Neutrophil (primary cell): Measurements from ENCODE around the gene CISH.

ENCODE experiments used
- H3K27ac ChIP-seq: fragments of 200-600 bp; sonication (generic); 2 replicates; pipeline ENCODE4 v1.5.1; 2016; ENCODE audit warnings: mild to moderate bottlenecking, moderate library complexity
- H3K27me3 ChIP-seq: fragments of 200-600 bp; sonication (generic); 2 replicates; pipeline ENCODE4 v1.6.0; 2016; ENCODE audit warnings: mild to moderate bottlenecking
- H3K36me3 ChIP-seq: fragments of 200-600 bp; sonication (generic); 2 replicates; pipeline ENCODE4 v1.5.1; 2017
- H3K4me1 ChIP-seq, 2 experiments: fragments of 200-600 bp in 1 of 2; sonication (generic) in 1 of 2; 1 replicate in 1 of 2; 2 replicates in 1 of 2; pipeline versions ENCODE4 v1.5.1 to v1.6.1; 2013 to 2016; ENCODE audit warnings: low read depth in 1 of 2, low read length in 1 of 2, mild to moderate bottlenecking in 1 of 2, moderate library complexity in 1 of 2; ENCODE audit not compliant: control insufficient read depth in 1 of 2, insufficient read depth in 1 of 2
- H3K4me3 ChIP-seq, 2 experiments: fragments of 200-600 bp in 1 of 2; sonication (generic) in 1 of 2; 1 replicate in 1 of 2; 2 replicates in 1 of 2; pipeline ENCODE4 v1.5.1; 2013 to 2016; ENCODE audit warnings: low read depth in 1 of 2, low read length in 1 of 2, mild to moderate bottlenecking in 1 of 2, moderate library complexity in 1 of 2
- H3K9me3 ChIP-seq: fragments of 200-600 bp; sonication (generic); 2 replicates; pipeline ENCODE4 v1.5.1; 2016
- TF ChIP-seq, protein P1 (sequence below): fragments of 200-600 bp; sonication (generic); IDR thresholded peaks from 2 replicates; pipeline ENCODE4 v1.5.1; 2016; ENCODE audit warnings: antibody characterized with exemption

CISH gene

DNA sequence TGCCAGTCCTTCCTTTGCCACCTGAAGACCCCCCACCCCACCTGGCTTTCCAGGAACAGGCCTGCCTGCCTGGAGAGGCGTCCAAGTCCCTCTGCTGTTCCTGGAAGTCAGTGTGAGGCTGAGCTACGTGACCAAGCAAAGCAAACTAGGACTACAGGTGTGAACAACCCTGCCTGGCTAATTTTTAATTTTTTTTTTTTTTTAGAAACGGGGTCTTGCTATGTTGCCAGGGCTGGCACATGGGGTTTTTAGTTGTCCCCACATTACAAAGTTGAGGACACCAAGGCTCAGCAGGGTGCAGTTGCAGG lies 24.9 kb downstream of the CISH start:
- H3K27ac ChIP-seq = no peak overlapping the region

DNA sequence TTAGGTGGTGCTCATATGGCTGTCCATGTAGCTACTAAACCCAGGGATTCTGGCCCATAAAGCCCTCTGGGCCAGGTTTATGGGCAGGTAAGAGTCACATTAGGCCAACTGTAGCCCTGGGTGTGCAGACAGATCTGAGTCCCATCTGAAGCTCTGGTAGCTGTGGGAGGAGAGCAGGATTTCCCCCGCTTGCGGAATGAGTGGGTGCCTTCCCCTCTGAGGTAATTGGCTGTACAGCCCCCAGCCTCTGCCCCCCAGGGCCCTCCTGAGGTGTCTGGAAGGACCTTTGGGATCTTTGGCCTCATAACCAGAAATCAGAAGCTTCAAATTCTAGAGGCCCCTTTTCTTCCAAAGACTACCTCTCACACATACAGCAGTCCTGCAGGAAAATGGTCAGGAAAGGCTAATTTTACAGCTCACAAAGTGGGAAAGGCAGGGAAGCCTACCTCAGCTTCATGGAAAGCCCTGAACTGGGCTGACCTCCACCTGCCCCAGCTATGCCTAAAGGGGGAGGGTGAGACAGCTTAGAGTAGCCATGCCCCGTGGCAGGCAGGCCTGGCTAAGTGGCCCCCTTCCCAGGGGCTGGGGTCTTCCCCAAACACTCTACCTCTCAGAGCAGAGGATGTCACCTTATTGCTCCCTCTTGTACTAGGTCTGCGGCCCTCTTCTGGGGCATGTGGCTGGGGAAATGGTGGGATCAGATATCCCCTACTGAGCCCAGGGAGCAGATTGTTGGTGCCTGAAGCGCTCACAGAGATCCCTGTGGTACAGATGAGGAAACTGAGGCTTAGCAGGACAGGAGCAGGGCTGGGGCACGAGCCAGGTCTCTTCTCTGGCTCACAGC lies 25.4 kb downstream of the CISH start:
- H3K27ac ChIP-seq = no peak overlapping the region
- H3K4me1 ChIP-seq = peaks cover 22 to 30% of the 10 kb centered on the region in 2 experiments
- TF ChIP-seq, protein P1, sequence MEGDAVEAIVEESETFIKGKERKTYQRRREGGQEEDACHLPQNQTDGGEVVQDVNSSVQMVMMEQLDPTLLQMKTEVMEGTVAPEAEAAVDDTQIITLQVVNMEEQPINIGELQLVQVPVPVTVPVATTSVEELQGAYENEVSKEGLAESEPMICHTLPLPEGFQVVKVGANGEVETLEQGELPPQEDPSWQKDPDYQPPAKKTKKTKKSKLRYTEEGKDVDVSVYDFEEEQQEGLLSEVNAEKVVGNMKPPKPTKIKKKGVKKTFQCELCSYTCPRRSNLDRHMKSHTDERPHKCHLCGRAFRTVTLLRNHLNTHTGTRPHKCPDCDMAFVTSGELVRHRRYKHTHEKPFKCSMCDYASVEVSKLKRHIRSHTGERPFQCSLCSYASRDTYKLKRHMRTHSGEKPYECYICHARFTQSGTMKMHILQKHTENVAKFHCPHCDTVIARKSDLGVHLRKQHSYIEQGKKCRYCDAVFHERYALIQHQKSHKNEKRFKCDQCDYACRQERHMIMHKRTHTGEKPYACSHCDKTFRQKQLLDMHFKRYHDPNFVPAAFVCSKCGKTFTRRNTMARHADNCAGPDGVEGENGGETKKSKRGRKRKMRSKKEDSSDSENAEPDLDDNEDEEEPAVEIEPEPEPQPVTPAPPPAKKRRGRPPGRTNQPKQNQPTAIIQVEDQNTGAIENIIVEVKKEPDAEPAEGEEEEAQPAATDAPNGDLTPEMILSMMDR = no peak
- no peaks in the 10 kb centered on the region for H3K36me3 ChIP-seq
- no peak overlapping the region for H3K4me3 ChIP-seq
- H3K27me3 ChIP-seq = no peaks in the 10 kb centered on the region
- H3K9me3 ChIP-seq = no peaks in the 10 kb centered on the region

More for the DNA sequence above, 24.9 kb downstream of the CISH start:
- Histone ChIP-seq H3K4me3 (no peak overlapping the region), H3K4me1 (peaks cover 28 to 35% of the 10 kb centered on the region in 2 experiments), H3K27me3 (no peaks in the 10 kb centered on the region), H3K36me3 (no peaks in the 10 kb centered on the region), H3K9me3 (no peaks in the 10 kb centered on the region)
- TF ChIP-seq, protein P1 = no peak

DNA sequence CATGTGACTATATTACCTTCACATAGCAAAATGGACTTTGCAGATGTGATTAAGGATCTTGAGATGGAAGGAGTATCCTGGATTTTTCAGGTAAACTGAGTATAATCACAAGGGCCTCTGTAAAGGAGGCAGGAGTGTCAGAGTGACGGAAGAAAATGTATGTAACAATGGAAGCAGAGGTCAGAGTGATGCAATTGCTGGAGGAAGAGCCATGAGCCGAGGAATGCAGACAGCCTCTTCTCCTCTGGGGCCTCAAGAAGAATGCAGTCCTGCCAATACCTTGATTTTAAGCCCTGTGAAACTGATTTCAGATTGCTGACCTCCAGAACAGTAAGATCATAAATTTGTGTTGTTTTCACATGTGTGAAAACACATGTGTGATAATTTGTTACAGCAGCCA lies 27.2 kb downstream of the CISH start:
- Histone ChIP-seq H3K27me3 (no peaks in the 10 kb centered on the region), H3K36me3 (no peaks in the 10 kb centered on the region), H3K9me3 (no peaks in the 10 kb centered on the region), H3K4me3 (no peak overlapping the region), H3K4me1 (peaks cover 10 to 12% of the 10 kb centered on the region in 2 experiments), H3K27ac (peak overlapping the region; percentile 20)
- TF ChIP-seq, protein P1 = no peak

DNA sequence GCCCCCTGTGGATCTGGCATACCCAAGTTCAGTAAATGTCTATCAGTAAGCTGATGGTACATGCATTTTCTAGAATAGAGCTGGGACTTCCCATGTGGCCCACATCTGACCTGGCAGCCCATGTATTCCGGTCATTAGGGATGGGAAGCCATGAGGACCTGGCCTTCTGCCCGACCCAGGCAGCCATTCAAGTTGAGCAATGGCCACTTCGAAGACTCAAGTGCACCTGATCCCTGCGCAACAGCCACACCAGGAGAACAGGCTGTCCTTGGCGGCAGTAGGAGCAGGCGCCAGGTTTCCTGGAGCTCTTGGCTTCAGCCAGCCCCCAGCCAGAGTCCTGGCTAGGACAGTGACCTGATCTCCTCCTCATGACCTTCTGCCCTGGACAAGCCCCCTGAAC lies 27.7 kb downstream of the CISH start:
- TF ChIP-seq, protein P1 = no peak
- H3K9me3 ChIP-seq = no peaks in the 10 kb centered on the region
- no peaks in the 10 kb centered on the region for H3K27me3 ChIP-seq
- no peak overlapping the region for H3K27ac ChIP-seq
- no peaks in the 10 kb centered on the region for H3K36me3 ChIP-seq
- H3K4me3 ChIP-seq = no peak overlapping the region
- peaks cover 10 to 11% of the 10 kb centered on the region in 2 experiments for H3K4me1 ChIP-seq

DNA sequence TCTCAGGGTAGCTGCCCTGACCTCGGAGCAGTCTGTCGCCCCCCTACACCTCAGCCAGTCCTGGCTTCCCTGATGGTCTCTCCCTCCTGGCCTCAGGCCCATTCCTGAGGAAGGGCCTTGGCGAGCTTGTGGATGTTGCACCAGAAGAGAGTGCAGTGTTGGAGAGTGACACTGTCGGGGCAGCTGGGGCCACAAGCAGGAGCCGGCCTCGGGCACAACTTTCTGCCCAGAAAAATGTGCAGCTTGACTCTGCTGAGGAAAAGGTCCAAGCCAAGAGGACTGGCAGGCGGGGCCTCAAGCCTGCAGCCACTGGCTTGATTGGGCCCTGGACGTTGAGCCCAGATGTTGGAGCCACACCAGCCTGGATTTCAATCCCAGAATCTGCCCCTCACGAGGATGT lies 29.5 kb downstream of the CISH start:
- Histone ChIP-seq H3K36me3 (no peaks in the 10 kb centered on the region), H3K27me3 (no peaks in the 10 kb centered on the region), H3K27ac (no peak overlapping the region), H3K9me3 (no peaks in the 10 kb centered on the region), H3K4me3 (no peak overlapping the region), H3K4me1 (peaks cover 10 to 11% of the 10 kb centered on the region in 2 experiments)
- TF ChIP-seq, protein P1 = no peak
